ENCODE results near the gene ASB10. TPM values are rescaled to one million over a fixed set of nuclear protein-coding genes. Genes with fewer than 3 reads are reported as not detected.

The ASB10 gene
- total and polyA plus RNA-seq, 2 of the 8 experiments (the other 6 are each of a cell fraction or from before 2014, with no cell fraction given) = not detected

DNA sequence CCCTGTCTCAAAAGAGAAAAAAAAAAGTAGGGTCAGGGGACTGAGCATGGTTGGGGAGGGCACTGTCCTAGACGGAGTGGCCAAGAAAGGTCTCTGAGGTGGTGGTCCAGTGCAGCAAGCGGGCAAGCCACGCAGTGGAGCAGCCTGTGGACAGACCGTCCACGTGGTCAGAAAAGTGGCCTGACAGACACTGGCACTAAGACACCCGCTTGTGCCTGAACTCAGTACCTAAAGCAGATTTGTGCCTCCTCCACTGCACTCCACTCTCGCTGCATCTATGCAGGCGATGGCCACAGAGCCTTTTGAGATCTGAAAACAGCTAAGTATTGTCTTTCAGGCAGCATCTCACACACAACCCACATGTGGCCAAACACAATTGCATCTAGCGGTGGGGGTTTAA lies 8.8 kb downstream of the ASB10 start (continued):
- TF ChIP-seq, protein P1, sequence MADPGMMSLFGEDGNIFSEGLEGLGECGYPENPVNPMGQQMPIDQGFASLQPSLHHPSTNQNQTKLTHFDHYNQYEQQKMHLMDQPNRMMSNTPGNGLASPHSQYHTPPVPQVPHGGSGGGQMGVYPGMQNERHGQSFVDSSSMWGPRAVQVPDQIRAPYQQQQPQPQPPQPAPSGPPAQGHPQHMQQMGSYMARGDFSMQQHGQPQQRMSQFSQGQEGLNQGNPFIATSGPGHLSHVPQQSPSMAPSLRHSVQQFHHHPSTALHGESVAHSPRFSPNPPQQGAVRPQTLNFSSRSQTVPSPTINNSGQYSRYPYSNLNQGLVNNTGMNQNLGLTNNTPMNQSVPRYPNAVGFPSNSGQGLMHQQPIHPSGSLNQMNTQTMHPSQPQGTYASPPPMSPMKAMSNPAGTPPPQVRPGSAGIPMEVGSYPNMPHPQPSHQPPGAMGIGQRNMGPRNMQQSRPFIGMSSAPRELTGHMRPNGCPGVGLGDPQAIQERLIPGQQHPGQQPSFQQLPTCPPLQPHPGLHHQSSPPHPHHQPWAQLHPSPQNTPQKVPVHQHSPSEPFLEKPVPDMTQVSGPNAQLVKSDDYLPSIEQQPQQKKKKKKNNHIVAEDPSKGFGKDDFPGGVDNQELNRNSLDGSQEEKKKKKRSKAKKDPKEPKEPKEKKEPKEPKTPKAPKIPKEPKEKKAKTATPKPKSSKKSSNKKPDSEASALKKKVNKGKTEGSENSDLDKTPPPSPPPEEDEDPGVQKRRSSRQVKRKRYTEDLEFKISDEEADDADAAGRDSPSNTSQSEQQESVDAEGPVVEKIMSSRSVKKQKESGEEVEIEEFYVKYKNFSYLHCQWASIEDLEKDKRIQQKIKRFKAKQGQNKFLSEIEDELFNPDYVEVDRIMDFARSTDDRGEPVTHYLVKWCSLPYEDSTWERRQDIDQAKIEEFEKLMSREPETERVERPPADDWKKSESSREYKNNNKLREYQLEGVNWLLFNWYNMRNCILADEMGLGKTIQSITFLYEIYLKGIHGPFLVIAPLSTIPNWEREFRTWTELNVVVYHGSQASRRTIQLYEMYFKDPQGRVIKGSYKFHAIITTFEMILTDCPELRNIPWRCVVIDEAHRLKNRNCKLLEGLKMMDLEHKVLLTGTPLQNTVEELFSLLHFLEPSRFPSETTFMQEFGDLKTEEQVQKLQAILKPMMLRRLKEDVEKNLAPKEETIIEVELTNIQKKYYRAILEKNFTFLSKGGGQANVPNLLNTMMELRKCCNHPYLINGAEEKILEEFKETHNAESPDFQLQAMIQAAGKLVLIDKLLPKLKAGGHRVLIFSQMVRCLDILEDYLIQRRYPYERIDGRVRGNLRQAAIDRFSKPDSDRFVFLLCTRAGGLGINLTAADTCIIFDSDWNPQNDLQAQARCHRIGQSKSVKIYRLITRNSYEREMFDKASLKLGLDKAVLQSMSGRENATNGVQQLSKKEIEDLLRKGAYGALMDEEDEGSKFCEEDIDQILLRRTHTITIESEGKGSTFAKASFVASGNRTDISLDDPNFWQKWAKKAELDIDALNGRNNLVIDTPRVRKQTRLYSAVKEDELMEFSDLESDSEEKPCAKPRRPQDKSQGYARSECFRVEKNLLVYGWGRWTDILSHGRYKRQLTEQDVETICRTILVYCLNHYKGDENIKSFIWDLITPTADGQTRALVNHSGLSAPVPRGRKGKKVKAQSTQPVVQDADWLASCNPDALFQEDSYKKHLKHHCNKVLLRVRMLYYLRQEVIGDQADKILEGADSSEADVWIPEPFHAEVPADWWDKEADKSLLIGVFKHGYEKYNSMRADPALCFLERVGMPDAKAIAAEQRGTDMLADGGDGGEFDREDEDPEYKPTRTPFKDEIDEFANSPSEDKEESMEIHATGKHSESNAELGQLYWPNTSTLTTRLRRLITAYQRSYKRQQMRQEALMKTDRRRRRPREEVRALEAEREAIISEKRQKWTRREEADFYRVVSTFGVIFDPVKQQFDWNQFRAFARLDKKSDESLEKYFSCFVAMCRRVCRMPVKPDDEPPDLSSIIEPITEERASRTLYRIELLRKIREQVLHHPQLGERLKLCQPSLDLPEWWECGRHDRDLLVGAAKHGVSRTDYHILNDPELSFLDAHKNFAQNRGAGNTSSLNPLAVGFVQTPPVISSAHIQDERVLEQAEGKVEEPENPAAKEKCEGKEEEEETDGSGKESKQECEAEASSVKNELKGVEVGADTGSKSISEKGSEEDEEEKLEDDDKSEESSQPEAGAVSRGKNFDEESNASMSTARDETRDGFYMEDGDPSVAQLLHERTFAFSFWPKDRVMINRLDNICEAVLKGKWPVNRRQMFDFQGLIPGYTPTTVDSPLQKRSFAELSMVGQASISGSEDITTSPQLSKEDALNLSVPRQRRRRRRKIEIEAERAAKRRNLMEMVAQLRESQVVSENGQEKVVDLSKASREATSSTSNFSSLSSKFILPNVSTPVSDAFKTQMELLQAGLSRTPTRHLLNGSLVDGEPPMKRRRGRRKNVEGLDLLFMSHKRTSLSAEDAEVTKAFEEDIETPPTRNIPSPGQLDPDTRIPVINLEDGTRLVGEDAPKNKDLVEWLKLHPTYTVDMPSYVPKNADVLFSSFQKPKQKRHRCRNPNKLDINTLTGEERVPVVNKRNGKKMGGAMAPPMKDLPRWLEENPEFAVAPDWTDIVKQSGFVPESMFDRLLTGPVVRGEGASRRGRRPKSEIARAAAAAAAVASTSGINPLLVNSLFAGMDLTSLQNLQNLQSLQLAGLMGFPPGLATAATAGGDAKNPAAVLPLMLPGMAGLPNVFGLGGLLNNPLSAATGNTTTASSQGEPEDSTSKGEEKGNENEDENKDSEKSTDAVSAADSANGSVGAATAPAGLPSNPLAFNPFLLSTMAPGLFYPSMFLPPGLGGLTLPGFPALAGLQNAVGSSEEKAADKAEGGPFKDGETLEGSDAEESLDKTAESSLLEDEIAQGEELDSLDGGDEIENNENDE (IDR thresholded peaks at IDR 0.05; ENCODE audit: insufficient replicate concordance, low read length) = no peak
- TF ChIP-seq MAFK (IDR thresholded peaks at IDR 0.05; ENCODE audit: low read depth, low read length) (no peak), CHD2 (IDR thresholded peaks at IDR 0.05; ENCODE audit: low read length) (no peak), RAD21 (IDR thresholded peaks at IDR 0.05 in 1 of 2, conservative IDR thresholded peaks at IDR 0.05 in 1 of 2; ENCODE audit: low read depth in 2 of 2, low read length in 2 of 2) (no peak), POLR2AphosphoS5 (IDR thresholded peaks at IDR 0.05; ENCODE audit: low read depth, low read length) (no peak), MAX (IDR thresholded peaks at IDR 0.05) (no peak), USF2 (IDR thresholded peaks at IDR 0.05; ENCODE audit: low read length) (no peak), EGR1 (IDR thresholded peaks at IDR 0.05; ENCODE audit: borderline replicate concordance, low read depth, low read length) (no peak), SP1 (IDR thresholded peaks at IDR 0.05; ENCODE audit: low read depth, low read length) (no peak), CBX5 (IDR thresholded peaks at IDR 0.05; ENCODE audit: low read depth, low read length) (no peak), JUN (IDR thresholded peaks at IDR 0.05; ENCODE audit: low read depth, low read length) (no peak)
